B cell (primary cell): ENCODE data around the gene PAM. TPM values are rescaled to one million over a fixed set of nuclear protein-coding genes. Genes with fewer than 3 reads are reported as not detected.
"Not testable (repeated sequence)": the region's sequence is repeated elsewhere in the genome, so short reads cannot be mapped to it uniquely, and the experiment has no call there.

Experiments
- ATAC-seq: fragments of 200-7000 bp; cut with Tn5 transposase; one replicate; pipeline ENCODE4 v1.10.0; 2021; ENCODE audit warnings: low read depth, mild to moderate bottlenecking, moderate number of reproducible peaks, moderate library complexity
- CTCF ChIA-PET: fragments of 350-600 bp; sonication (Branson Sonifier 250); formaldehyde crosslinking; loops from one replicate; lab custom pipeline; 2021; ENCODE audit warnings: antibody characterized with exemption, inconsistent platforms; lab: Charles Lee
- POLR2A ChIA-PET: fragments of 350-600 bp; sonication (Branson Sonifier 250); formaldehyde crosslinking; loops from one replicate; lab custom pipeline; 2021; ENCODE audit warnings: antibody characterized with exemption; lab: Charles Lee
- DNase-seq: peaks from one replicate; pipeline ENCODE4 v3.0.0; 2013
- H2AFZ ChIP-seq: 2 replicates; pipeline ENCODE4 v1.6.1; 2012; ENCODE audit warnings: mild to moderate bottlenecking, low read depth, low read length; ENCODE audit not compliant: insufficient read depth, poor library complexity, severe bottlenecking
- H3K27ac ChIP-seq, 2 donors: 1 replicate in 1 of 2; 2 replicates in 1 of 2; pipeline ENCODE4 v1.5.1; 2012 to 2013; ENCODE audit warnings: low read length in 2 of 2, mild to moderate bottlenecking in 2 of 2, moderate library complexity in 1 of 2
- H3K27me3 ChIP-seq, 4 experiments: fragments of 200-600 bp in 1 of 4; sonication (generic) in 1 of 4; replicated peaks in 1 of 4; 1 replicate in 2 of 4; 2 replicates in 2 of 4; pipeline versions ENCODE4 v1.6.1 to v1.7.0; 2013 to 2016; ENCODE audit warnings: low read length in 3 of 4, mild to moderate bottlenecking in 2 of 4, mixed read lengths in 1 of 4, moderate library complexity in 1 of 4; ENCODE audit not compliant: insufficient read depth in 4 of 4, control insufficient read depth in 3 of 4; ENCODE audit errors: control extremely low read depth in 1 of 4
- H3K36me3 ChIP-seq, 2 experiments: replicated peaks in 1 of 2; 1 replicate in 1 of 2; 2 replicates in 1 of 2; pipeline versions ENCODE4 v1.6.1 to v1.7.1; 2013; ENCODE audit warnings: low read length in 1 of 2; ENCODE audit not compliant: insufficient read depth in 2 of 2, control insufficient read depth in 1 of 2; ENCODE audit errors: control extremely low read depth in 1 of 2, extremely low read depth in 1 of 2
- H3K4me1 ChIP-seq, 2 donors: fragments of 200-600 bp in 1 of 2; sonication (generic) in 1 of 2; 1 replicate in 1 of 2; 2 replicates in 1 of 2; pipeline versions ENCODE4 v1.5.1 to v1.6.1; 2013 to 2017; ENCODE audit warnings: low read length in 2 of 2; ENCODE audit not compliant: control insufficient read depth in 2 of 2, insufficient read depth in 2 of 2
- H3K4me2 ChIP-seq: replicated peaks from 2 replicates; pipeline ENCODE3; 2012; ENCODE audit warnings: mild to moderate bottlenecking, low read depth, low read length; ENCODE audit not compliant: poor library complexity, severe bottlenecking
- H3K4me3 ChIP-seq, 5 experiments: fragments of 200-600 bp in 1 of 5; sonication (generic) in 1 of 5; 1 replicate in 3 of 5; 2 replicates in 2 of 5; pipeline versions ENCODE4 v1.5.1 to v1.7.0; 2011 to 2016; ENCODE audit warnings: low read length in 4 of 5, mild to moderate bottlenecking in 4 of 5, low read depth in 2 of 5, control low read depth in 1 of 5, moderate library complexity in 1 of 5; ENCODE audit not compliant: insufficient read depth in 1 of 5; ENCODE audit errors: control extremely low read depth in 1 of 5, extremely low read depth in 1 of 5
- H3K79me2 ChIP-seq: fragments of 200-600 bp; sonication (generic); one replicate; pipeline ENCODE4 v1.6.0; 2016; ENCODE audit warnings: low read length; ENCODE audit not compliant: control insufficient read depth, insufficient read depth
- H3K9ac ChIP-seq: fragments of 200-600 bp; sonication (generic); 2 replicates; pipeline ENCODE4 v1.6.1; 2017; ENCODE audit warnings: mild to moderate bottlenecking, low read length, moderate library complexity
- H3K9me3 ChIP-seq, 3 donors: one replicate each; pipeline versions ENCODE4 v1.6.1 to v1.7.1; 2013; ENCODE audit warnings: low read length in 2 of 3; ENCODE audit not compliant: control insufficient read depth in 2 of 3, insufficient read depth in 1 of 3; ENCODE audit errors: control extremely low read depth in 1 of 3
- H4K20me1 ChIP-seq: 2 replicates; pipeline ENCODE4 v1.6.0; 2012; ENCODE audit warnings: mild to moderate bottlenecking, low read length; ENCODE audit not compliant: insufficient read depth, control insufficient read depth, poor library complexity, severe bottlenecking
- H3K27ac Mint-ChIP-seq: one replicate; pipeline ENCODE4 v1.8.0; 2021; ENCODE audit warnings: mixed read lengths
- H3K27me3 Mint-ChIP-seq: one replicate; pipeline ENCODE4 v1.8.0; 2021; ENCODE audit warnings: mixed read lengths
- H3K4me1 Mint-ChIP-seq: one replicate; pipeline ENCODE4 v1.8.0; 2021; ENCODE audit warnings: mixed read lengths
- H3K4me3 Mint-ChIP-seq: one replicate; pipeline ENCODE4 v1.8.0; 2021; ENCODE audit warnings: mixed read lengths
- H3K9me3 Mint-ChIP-seq: one replicate; pipeline ENCODE4 v1.8.0; 2022; ENCODE audit warnings: mixed read lengths; ENCODE audit not compliant: insufficient read depth
- CTCF ChIP-seq: fragments of 200-600 bp; IDR thresholded peaks from one replicate; pipeline ENCODE4 v1.8.0; 2022; ENCODE audit warnings: antibody characterized with exemption, mild to moderate bottlenecking
- EZH2 ChIP-seq: IDR thresholded peaks from 2 replicates; pipeline ENCODE4 v1.6.1; 2012; ENCODE audit warnings: borderline replicate concordance, low read depth, mild to moderate bottlenecking, moderate library complexity, low read length; ENCODE audit not compliant: insufficient read depth, poor library complexity, severe bottlenecking
- WGBS: methylation state at CpG from one replicate; pipeline ENCODE4 v1.1.5; 2013; ENCODE audit warnings: missing lambda C conversion rate; ENCODE audit not compliant: insufficient coverage; 5-methylcytosine and 5-hydroxymethylcytosine counted together
- intact Hi-C: fragments of 100-400 bp; cut with micrococcal nuclease; formaldehyde crosslinking; loops from one replicate; pipeline ENCODE4 v1.10.0; 2022
- polyA plus RNA-seq: library from polyadenylated mRNA; depleted of rRNA; stranded (reverse); fragments of >200 nt; gene quantifications from 2 replicates; pipeline ENCODE4 v1.2.3, GENCODE V29; 2012
- total RNA-seq, 2 donors: library from RNA; stranded (reverse); fragments of 120-200 nt in 1 of 2; gene quantifications; 1 replicate in 1 of 2; 2 replicates in 1 of 2; pipeline versions ENCODE4 v1.2.3 to v1.2.4, GENCODE V29; 2013 to 2022

PAM gene
- total and polyA plus RNA-seq, 2 donors (not counting 1 experiment from before 2014, with no cell fraction given) = 1.00 to 34.8 TPM

GRCh38 chr5:102750151-102750834, 4.8 kb upstream of the PAM start:
- Histone ChIP-seq H3K9ac (no peak overlapping the region), H3K27ac (no peak overlapping the region), H3K4me1 (peaks cover 12 to 15% of the 10 kb centered on the region in 2 donors), H3K9me3 (peaks cover 0 to 6% (median 0%) of the 10 kb centered on the region in 3 donors), H3K27me3 (peaks cover 0 to 24% (median 10%) of the 10 kb centered on the region in 4 experiments), H3K4me2 (no peak overlapping the region), H4K20me1 (no peaks in the 10 kb centered on the region), H3K36me3 (no peaks in the 10 kb centered on the region), H3K4me3 (no peak overlapping the region), H2AFZ (no peak overlapping the region), H3K79me2 (no peaks in the 10 kb centered on the region)
- no CpG with 5 or more reads among the region's 4 CpGs for WGBS
- no peak overlapping the region for H3K27ac Mint-ChIP-seq
- intact Hi-C loops = no loop called here
- no peak for DNase-seq
- no peaks in the 10 kb centered on the region for H3K9me3 Mint-ChIP-seq
- H3K4me1 Mint-ChIP-seq = peaks cover 17% of the 10 kb centered on the region
- H3K27me3 Mint-ChIP-seq = peaks cover 26% of the 10 kb centered on the region
- CTCF ChIA-PET = interaction anchor here (0.8 kb wide), 1 partner anchor 9 kb away, joined by 3 read pairs; no protein-coding TSS in a partner anchor
- no peak for ATAC-seq
- TF ChIP-seq CTCF = no peak
- TF ChIP-seq EZH2 = no peak
- POLR2A ChIA-PET = no interaction called here
- H3K4me3 Mint-ChIP-seq = no peak overlapping the region

- Histone ChIP-seq H3K4me1 (peaks cover 16 to 23% of the 10 kb centered on the region in 2 donors), H3K27me3 (peaks cover 0 to 24% (median 10%) of the 10 kb centered on the region in 4 experiments)
- H3K4me2 ChIP-seq, H3K27ac Mint-ChIP-seq, CTCF ChIA-PET, H3K9ac ChIP-seq, H3K27ac ChIP-seq, POLR2A ChIA-PET, H3K9me3 ChIP-seq, H3K4me3 ChIP-seq, ATAC-seq, H3K4me3 Mint-ChIP-seq, H3K9me3 Mint-ChIP-seq, DNase-seq, H2AFZ ChIP-seq, H3K36me3 ChIP-seq, H4K20me1 ChIP-seq, H3K79me2 ChIP-seq, intact Hi-C loops: not testable (repeated sequence)
- H3K27me3 Mint-ChIP-seq = peaks cover 25% of the 10 kb centered on the region
- H3K4me1 Mint-ChIP-seq = peaks cover 29% of the 10 kb centered on the region
- 92% methylated on average over 30 of the region's 32 CpGs for WGBS
Observed at GRCh38 chr5:102751903-102752376, 3.2 kb upstream of the PAM start.
